Measurements from ENCODE around the gene RABL2B.

The RABL2B gene

DNA sequence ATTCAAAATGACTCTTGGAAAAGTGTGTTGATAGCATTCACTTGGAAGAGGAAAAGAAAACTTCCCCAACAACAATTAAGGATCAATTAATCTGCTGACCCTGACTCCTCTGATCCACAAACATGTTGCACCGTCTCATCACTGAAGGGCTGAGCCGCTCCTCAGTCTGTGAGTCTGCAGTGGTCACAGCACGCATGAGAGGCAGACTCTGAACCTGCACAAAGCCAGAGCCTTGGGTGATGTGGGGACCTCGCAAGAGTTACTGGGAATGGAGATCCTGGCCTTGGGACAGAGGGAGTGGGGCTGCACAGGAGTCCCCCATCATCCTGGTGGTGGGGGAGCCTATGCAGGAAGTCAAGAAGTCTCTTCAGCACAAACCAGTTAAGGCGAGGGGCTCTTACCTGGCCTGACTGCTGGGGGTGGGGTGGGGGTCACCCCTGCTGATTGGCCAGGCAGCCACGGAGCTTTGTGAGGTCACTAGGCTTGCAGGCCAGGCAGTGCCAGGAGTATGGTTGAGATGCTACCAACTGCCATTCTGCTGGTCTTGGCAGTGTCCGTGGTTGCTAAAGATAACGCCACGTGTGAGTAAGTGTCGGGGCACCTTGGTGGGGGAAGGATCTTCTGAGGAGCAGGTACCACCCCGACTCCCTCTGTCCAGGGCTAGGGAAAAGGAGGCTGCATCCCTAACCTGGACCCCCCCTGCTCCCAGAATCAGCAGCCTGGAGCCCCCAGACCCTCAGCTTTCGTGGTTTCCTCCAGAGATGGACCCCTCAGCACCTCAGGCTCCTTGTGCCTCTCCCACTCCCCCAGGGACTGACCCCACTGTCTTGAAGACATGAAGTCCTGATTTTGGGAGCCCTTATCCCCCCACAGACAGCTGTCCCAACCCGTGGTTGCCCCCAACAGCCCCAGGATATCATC lies 45.4 kb downstream of the RABL2B start, which contains the start of gene ACR:
Gene ACR (plus strand): TSS at position 477 of the 921 bp plus-strand sequence. CDS start 32 bp downstream, at position 509.
- DNase-seq = no peak

- no peak for DNase-seq
These were observed 47.8 kb downstream of the RABL2B start for GRCh38 chr22:50735739-50736030.

GRCh38 chr22:50734986-50735738 lies 48.3 kb downstream of the RABL2B start:
- DNase-seq = no peak

- no peak for DNase-seq
These were observed 49.1 kb downstream of the RABL2B start for GRCh38 chr22:50734343-50734771.

DNA sequence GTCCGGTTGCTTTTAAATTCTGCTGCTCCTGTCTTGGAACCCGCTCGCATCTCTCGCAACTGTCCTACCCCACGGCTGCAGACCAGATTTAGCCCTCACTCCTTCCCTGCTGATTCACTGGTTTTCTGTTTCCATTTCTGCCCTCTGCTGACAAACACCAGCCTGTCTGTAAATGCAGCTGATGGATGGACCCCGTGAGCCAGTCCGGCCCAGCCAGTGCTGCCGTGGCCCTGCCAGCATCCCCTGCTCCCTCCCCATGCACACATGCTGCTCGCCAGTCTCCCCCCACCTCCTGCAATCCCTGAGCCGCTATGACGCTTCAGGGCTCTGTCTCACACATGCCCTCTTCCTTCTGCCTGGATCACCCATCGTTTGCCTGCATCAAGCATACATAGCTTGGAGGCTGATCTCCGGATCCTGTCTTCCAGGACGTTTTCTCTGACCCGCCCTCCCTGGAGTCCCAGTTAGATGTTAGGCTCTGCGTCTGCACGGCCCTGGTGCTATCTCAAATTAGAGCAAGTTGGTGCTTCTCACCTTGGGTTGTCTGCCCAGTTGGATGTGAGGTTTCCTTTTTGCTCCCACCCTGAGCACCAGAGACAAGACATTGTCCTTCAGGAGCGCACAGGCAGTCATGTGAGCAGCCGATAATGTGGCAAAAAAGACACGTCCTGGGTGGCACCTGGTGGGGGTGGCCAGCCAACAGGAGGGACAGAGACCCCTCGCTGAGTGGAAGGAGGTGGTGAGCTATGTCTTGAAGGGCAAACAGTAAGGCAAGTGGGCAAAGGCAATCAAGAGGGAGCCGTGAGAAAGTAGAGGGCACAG lies 49.7 kb downstream of the RABL2B start:
- peak; percentile 19 for DNase-seq

GRCh38 chr22:50732681-50733080 lies 50.8 kb downstream of the RABL2B start:
- peak; percentile 15 for DNase-seq

DNA sequence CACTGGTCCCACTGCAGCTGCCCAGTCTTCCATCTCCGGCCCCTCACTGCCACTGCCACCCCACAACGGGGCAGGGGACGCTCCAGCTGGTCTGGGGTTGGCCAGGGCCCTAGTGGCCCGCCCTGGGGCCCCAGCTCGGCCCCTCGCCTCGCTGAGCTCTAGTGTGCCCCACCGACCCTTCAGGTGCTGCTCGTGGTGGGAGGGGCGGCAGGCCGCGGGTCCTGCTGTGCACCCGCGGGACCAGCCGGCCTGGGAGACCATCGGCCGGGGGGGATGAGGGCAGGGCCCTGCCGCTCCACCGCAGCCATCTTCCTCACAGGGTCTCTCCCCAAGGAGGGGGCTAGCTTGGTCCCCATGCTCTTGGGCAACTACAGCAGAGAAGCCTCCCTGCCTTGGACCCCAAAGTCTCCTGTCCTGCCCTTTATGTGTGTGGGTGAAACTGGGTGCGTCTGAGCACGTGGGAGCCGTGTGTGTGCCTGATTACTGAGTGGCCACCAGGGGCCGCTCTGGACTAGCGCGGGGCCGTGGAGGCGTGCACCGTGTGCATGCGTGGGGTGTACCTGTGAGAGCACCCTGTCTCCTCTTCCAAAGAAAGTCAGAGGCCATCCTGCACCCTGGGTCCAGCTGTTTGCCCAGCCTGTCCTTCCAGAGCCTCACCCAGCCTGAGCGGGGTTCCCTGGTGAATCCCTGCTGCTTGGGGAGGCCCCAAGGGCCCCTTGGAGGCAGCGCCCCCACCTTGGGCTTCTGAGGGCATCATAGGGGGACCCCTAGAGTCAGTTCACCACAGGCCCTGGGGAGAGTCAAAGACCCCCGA lies 51.4 kb downstream of the RABL2B start:
- peak; percentile 53 for DNase-seq

DNA sequence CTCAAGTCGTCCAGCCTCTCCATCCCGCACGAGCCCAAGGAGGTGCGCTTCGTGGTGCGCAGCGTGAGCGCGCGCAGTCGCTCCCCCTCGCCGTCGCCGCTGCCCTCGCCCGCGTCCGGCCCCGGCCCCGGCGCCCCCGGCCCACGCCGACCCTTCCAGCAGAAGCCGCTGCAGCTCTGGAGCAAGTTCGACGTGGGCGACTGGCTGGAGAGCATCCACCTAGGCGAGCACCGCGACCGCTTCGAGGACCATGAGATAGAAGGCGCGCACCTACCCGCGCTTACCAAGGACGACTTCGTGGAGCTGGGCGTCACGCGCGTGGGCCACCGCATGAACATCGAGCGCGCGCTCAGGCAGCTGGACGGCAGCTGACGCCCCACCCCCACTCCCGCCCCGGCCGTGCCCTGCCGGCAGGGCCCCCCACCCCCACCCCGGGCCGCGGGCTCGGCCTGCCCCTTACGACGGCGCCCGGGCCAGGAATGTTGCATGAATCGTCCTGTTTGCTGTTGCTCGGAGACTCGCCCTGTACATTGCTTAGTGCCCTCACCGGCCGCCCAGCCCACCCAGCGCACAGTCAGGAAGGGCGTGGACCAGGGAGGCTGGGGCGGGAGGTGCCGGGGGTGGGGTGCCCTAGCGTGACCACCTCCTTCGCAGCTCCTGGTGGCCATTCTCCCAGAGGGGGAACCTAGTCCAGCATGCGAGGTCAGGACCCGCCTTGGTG lies 52.3 kb downstream of the RABL2B start:
- peak; percentile 26 for DNase-seq

- peak; percentile 23 for DNase-seq
These were observed 53.2 kb downstream of the RABL2B start for GRCh38 chr22:50730013-50730891.

GRCh38 chr22:50729391-50730012 lies 53.9 kb downstream of the RABL2B start:
- DNase-seq = peak; percentile 26

DNA sequence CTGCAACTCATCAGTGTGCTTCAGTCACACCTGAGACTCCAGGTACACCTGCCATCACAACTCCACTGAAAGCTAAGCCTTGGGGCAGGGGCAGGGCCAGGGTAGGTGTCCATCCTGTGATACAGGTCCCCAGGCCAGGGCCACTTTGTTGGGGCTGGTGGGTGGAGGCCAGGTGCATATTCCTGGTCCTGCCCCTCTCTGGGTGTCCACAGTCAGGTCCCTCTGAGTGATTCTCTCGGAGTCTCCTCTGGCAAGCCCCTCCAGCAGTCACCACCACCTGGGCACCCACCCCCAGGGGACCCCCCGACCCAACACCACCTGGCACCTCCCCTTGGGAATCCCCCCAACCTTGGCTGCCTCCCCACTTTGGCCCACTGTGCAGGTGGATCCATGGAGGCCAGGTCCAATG lies 54.9 kb downstream of the RABL2B start:
- DNase-seq = no peak

- DNase-seq = no peak
These were observed 55.5 kb downstream of the RABL2B start for GRCh38 chr22:50727678-50728522.

GRCh38 chr22:50726643-50727340 lies 56.6 kb downstream of the RABL2B start:
- no peak for DNase-seq

DNA sequence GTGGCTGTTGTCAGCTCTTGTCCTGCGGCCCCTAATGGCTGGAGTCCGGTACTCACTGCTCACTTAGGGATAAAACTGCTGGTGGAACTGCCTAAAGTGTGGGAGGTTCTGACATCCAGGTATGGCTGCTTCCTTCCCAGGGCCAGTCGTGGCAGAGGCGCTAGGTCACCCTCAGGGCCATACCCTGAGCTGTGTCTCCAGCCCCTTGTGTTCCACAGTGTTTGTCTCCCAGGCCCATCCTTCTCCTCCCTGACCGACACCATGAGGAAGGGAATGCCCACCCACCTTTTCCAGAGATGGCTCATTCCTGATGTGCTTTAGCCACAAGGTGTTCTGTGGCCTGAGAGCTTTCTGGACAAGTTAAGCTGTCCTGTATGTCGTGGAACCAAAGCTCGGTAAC lies 57.8 kb downstream of the RABL2B start:
- DNase-seq = no peak

DNA sequence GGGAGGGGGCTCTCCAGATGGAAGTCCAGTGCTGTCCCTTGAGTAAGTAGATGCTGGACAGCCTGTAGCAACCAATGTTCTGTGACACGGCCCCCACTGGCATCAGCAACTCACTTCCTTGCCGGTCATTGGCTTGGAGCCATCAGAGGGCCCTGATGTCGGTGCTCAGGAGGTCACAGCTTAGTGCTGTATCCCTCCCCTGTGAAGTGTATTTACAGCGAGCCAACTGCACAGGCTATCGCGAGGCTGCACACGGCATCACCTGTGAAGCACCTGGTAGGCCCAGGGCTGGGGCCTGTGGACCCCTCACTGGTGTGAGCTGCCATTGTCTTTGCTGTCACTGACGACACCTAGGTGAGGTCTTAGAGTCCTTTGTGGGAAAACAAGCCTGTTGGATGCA lies 58.8 kb downstream of the RABL2B start:
- DNase-seq = no peak

DNA sequence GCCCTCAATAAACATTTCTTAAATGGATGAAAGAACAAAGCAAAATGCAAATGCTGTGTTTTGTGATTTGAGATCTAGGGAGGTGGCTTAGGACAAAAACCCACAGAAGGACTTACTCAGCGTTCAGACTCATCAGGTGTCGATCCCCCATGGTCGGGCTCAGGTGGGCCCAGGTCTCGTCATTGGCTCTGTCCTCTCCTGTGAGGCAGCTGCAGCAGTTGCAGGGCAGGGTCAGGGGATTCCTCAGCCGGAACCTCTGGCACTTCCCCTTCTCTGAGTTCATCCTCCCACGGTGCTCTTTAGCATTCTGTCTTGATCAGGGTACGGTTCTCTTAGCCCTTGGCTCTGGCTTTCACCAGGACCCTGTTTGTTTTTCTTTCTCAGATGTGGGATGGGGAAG lies 59.4 kb downstream of the RABL2B start:
- DNase-seq = no peak

GRCh38 chr22:50722716-50723428 lies 60.6 kb downstream of the RABL2B start:
- no peak for DNase-seq

All from activated CD4-positive, CD25-positive, alpha-beta regulatory T cell treated with anti-CD3 and anti-CD28 coated beads, Interleukin-2, amount 50 U/mL, for 72 hours (primary cell).